ENCODE results near the gene NUMB.

DNA sequence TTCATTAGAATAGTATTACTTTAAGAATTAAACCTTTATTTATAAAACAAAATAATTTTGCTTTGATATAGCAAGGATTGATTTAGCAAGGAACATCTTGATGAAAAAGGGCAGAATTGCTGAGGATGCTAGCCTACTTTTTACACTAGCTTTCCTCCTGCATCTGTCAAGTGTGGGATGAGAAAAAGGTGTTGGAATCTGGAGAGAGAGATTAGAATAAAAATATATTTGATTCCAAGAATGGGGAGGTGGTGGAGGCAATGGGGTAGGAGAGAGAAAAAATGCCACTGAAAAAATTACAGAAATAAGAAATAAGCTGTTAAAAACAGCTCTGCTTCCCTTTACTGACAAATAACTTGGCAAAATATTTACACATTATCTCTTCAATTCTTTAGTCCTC, 98.9 kb downstream of the NUMB start:
- TF ChIP-seq TAF1 (IDR thresholded peaks at IDR 0.05; ENCODE audit: borderline replicate concordance, insufficient read depth, low read length) (no peak), POLR2AphosphoS5 (IDR thresholded peaks at IDR 0.05; ENCODE audit: low read depth, low read length) (no peak), FOXP2 (optimal IDR thresholded peaks at IDR 0.05; ENCODE audit: borderline replicate concordance, extremely low read depth, extremely low read length, insufficient read depth) (no peak)
- TF ChIP-seq, protein P1, sequence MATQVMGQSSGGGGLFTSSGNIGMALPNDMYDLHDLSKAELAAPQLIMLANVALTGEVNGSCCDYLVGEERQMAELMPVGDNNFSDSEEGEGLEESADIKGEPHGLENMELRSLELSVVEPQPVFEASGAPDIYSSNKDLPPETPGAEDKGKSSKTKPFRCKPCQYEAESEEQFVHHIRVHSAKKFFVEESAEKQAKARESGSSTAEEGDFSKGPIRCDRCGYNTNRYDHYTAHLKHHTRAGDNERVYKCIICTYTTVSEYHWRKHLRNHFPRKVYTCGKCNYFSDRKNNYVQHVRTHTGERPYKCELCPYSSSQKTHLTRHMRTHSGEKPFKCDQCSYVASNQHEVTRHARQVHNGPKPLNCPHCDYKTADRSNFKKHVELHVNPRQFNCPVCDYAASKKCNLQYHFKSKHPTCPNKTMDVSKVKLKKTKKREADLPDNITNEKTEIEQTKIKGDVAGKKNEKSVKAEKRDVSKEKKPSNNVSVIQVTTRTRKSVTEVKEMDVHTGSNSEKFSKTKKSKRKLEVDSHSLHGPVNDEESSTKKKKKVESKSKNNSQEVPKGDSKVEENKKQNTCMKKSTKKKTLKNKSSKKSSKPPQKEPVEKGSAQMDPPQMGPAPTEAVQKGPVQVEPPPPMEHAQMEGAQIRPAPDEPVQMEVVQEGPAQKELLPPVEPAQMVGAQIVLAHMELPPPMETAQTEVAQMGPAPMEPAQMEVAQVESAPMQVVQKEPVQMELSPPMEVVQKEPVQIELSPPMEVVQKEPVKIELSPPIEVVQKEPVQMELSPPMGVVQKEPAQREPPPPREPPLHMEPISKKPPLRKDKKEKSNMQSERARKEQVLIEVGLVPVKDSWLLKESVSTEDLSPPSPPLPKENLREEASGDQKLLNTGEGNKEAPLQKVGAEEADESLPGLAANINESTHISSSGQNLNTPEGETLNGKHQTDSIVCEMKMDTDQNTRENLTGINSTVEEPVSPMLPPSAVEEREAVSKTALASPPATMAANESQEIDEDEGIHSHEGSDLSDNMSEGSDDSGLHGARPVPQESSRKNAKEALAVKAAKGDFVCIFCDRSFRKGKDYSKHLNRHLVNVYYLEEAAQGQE (IDR thresholded peaks at IDR 0.05; ENCODE audit: insufficient read depth in 1 of 2, low read depth in 2 of 2, low read length in 2 of 2), result no peak

Measured in PFSK-1 (cell line).